ENCODE data around the gene NUP43.
"Not testable (repeated sequence)": the region's sequence is repeated elsewhere in the genome, so short reads cannot be mapped to it uniquely, and the experiment has no call there.

Gene NUP43, protein sequence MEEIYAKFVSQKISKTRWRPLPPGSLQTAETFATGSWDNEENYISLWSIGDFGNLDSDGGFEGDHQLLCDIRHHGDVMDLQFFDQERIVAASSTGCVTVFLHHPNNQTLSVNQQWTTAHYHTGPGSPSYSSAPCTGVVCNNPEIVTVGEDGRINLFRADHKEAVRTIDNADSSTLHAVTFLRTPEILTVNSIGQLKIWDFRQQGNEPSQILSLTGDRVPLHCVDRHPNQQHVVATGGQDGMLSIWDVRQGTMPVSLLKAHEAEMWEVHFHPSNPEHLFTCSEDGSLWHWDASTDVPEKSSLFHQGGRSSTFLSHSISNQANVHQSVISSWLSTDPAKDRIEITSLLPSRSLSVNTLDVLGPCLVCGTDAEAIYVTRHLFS

GRCh38 chr6:149746147-149746946 is at the start of gene NUP43:
Gene NUP43, minus strand, starts transcription at chr6:149746529. Its CDS starts 34 bp downstream, at chr6:149746495.
- DNase-seq = peak; percentile 94

- DNase-seq = no peak
Measured at GRCh38 chr6:149783551-149783950, 37.2 kb upstream of the NUP43 start.

DNA sequence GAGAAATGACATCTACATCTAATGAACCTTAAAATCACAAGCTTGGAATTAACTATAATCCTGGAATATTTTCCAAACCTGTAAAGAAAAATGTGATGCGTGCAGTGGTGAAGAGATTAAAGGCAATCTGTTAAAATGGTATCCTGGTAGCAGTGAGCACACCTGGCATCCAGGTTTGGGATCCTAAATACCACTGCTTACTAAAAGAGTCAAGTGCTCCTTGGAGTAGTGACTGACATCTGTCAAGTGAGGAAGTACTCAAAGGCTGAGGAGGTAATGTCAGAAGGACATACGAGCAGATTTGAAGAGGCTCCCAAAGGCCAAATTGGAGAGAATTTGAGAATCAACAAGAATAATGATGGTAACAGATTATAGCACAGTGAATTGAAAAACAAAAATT is 36.0 kb upstream of the NUP43 start:
- no peak for DNase-seq

GRCh38 chr6:149781715-149782114 is 35.4 kb upstream of the NUP43 start:
- no peak for DNase-seq

DNA sequence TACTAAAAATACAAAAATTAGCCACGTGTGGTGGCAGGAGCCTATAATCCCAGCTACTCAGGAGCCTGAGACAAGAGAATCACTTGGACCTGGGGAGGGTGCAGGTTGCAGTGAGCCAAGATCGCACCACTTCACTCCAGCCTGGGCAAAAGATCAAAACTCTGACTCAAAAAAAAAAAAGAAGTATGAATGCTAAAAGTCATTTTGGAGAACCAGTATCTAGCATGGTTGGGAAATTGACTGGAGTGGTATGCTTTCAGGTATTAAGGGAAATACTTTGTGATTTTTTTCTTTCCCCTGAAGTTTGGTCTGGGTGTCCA is 33.3 kb upstream of the NUP43 start:
- no peak for DNase-seq

GRCh38 chr6:149777624-149778023 is 31.3 kb upstream of the NUP43 start:
- no peak for DNase-seq

DNA sequence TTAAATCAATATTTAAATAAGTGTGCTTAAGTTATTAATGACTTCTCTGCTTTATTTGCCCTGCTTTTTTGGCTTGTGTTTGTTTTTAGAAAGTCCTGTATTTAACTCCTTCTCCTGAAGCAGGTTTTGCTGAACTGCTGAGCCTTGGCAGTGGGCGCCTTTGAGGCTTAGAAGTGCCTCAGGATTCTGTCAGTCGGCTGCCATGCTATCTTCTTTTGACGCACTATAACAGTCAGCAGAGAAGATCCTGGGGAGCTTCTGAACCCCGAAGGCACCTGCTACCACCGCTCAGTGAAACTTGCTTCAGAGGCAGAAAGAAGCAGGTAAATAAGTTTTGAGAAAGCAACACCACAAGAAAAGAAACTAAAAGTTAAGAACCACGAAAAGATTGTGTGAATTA is 25.6 kb upstream of the NUP43 start:
- DNase-seq = no peak

DNA sequence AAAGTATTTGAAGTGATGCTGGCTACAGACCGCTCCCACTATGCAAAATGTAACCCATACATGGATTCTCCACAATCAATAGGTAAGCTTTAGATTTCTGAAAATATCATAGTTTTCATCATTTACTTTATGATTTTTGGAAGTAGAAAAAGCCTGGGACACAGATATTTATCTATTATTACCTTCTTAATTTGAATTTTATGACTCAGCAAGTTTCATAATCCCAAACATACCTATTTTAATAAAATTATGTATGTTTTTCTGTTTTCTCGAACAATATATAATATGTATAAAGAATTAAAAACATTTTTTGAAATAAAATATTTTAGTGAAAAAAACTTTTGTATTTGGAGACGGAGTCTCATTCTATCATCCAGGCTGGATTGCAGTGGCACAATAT is 24.9 kb upstream of the NUP43 start:
- no peak for DNase-seq

DNA sequence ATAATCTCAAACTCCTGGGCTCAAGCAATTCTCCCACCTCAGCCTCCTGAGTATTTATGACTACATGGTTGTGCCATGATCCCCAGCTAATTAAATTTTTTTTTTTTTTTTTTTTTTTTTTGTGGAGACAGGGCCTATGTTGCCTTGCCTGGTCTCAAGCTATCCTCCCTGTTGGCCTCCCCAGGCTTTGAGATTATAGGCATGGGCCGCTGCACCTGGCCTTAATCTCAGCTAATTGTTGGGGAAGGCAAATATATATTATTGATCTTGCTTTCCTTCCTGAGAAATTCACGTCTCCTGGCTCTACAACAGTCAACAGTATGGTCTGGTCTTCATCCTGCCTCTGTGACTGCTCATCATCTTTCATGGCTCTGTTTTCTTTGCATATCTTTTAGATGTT is 23.3 kb upstream of the NUP43 start:
- no peak for DNase-seq

DNA sequence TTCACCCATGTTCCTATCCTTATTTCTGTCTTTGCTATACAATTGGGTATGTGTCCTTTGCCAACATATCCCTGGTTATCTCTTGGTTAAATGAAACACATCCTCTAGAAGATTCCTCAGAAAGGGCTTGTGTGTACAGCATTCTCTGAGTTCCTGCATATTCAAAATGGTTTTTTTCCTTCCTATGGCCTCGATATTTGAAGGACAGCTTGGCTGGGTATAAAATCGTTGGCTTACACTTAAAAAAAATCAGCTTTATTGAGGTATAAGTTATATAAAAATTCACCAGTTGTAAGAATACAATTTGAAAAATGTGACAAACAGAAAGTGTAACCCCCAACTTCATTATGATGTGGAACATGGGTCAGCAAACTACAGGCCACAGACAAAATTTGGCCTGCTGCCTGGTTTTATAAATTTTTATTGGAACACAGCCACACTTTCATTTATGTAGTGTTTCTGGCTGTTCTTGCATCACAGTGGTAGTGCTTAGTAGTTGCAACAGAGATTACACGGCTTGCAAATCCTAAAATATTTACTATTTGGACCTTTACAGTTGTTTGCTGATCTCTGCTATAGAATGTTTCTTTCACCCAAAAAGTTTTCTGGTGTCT is 19.9 kb upstream of the NUP43 start:
- no peak for DNase-seq

DNA sequence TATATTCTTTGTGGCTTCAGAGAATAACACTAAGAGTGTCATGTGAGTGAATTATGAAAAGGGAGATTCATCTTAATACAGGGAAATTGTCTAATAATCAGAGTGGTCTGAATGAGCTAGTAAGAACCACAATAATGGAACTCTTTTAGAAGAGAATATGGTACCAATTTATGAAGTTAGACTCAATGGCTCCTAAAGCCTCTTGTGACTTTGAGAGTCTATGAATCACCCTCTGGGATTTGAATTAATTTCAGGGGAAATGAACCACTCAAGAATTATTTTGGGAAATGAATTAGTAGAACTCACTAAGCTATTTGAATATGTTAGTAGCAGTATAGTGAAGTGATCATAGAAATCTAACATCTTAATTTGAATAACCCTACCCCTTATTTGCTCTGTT is 17.5 kb upstream of the NUP43 start:
- DNase-seq = no peak

- no peak for DNase-seq
Measured at GRCh38 chr6:149761438-149761837, 15.1 kb upstream of the NUP43 start.

- DNase-seq = no peak
Measured at GRCh38 chr6:149756261-149756636, 9.9 kb upstream of the NUP43 start.

GRCh38 chr6:149755300-149756260 is 9.3 kb upstream of the NUP43 start:
- DNase-seq = no peak

DNA sequence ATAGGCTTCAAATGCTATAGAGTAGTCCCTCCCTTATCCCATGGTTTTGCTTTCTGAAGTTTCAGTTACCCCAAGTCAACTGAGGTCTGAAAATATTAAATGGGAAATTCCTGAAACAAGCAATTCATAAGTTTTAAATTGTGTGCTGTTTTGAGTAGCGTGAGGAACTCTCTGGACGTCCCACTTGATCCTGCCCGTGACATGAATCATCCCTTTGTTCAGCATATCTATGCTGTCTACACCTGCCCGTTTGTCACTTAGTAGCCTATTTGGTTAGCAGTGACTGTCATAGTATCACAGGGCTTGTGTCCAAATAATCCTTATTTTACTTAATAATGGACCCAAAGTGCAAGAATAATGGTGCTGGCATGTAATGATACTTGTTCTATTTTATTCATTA is 8.2 kb upstream of the NUP43 start:
- no peak for DNase-seq

GRCh38 chr6:149753374-149753637 is 7.0 kb upstream of the NUP43 start:
- not testable (repeated sequence) for DNase-seq

DNA sequence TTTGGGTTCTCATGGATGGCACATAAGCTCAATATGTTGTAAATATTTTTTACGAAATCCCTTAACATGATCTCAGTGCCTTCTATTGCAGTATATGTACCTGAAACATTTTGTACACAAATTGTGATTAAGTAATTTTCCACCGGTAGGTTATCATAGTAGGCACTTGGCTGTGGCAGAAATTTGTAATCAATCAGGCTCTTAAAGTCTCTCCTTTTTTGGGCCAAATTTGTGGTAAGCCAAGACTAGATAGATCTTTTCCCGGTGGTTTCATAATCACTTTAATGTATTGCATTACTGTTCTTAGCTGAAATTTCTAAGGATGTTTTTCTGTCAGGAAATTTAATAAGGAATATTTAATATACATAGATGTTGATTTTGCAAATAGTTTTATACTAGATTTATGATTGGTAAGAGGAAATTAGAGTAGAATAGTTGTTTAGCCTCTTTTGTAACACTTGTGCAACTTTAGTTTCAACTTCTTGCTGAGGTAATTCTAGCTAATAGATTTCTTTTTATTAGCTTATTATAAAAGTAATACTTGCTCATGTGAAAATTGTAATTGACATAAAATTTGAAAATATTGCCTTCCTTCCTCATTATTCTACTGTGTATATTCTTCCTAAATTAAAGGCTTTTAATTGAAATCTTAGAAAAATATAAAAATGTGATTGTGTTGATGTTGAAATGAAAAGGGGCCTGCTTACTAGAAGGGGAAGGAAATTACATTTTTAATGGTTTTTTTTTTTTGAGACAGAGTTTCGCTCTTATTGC is 6.5 kb upstream of the NUP43 start:
- no peak for DNase-seq

DNA sequence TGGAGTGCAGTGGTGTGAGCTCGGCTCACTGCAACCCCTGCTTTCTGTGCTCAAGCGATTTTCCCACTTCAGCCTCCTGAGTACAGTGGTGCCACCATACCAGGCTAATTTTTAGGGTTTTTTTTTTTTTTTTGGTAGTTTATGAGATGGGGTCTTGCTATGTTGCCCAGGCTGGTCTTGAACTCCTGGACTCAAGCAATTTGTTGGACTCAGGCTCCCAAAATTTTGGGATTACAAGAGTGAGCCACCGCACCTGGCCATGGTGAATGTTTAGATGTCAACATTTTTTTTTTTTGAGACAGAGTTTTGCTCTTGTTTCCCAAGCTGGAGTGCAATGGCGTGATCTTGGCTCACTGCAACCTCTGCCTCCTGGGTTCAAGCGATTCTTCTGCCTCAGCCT is 5.6 kb upstream of the NUP43 start:
- not testable (repeated sequence) for DNase-seq

GRCh38 chr6:149751239-149751638 is 4.9 kb upstream of the NUP43 start:
- DNase-seq = no peak

GRCh38 chr6:149750136-149750609 is 3.8 kb upstream of the NUP43 start:
- peak; percentile 31 for DNase-seq

DNA sequence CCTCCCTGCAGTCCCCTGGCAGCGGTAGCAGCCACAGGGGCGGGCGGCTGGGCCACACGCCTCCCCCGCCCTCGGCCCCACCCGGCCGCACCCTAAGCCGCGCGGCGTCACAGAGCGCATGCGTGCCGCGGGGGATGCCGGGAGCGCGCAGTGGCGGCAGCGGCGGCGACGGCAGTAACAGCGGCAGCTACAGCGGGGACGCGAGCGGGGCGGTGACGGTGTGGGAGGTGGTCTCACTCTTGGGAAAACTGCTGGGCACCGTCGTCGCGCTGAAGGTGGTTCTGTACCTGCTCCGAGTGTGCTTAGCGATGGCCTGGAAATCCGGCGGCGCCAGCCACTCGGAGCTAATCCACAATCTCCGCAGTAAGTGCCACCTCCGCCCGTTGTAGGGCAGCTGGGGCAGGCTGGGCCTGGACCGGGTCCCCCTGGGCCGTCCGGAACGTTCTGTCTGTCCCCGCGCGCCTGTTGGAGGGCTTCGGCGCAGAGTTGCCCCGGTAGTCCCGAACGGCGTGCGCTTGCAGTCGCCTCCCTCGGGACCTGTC is 3.3 kb upstream of the NUP43 start, which contains the start of gene PCMT1:
Gene PCMT1 (plus strand): TSS at position 148 of the 542 bp plus-strand sequence. CDS start 161 bp downstream, at position 309.
- peak; percentile 85 for DNase-seq

All from activated CD4-positive, alpha-beta T cell treated with anti-CD3 and anti-CD28 coated beads, Interleukin-2, amount 50 U/mL, for 1 hour (primary cell).